Kidney (tissue), 14 donors: ENCODE data around the gene PTPN1. TPM values are rescaled to one million over a fixed set of nuclear protein-coding genes. Genes with fewer than 3 reads are reported as not detected.
A peak's percentile ranks its signal among the peaks of the same experiment; 100 is the strongest.

Experiments used
- DNase-seq, 5 donors: peaks; one replicate each; pipeline ENCODE4 v3.0.0-alpha.2; 2013 to 2020
- FAIRE-seq: peaks from 2 replicates; lab custom pipeline; 2012; peaks lifted over from hg19 to GRCh38; lab: Jason Lieb, UNC
- H3K27ac ChIP-seq, 2 donors: one replicate each; pipeline ENCODE4 v1.7.0; 2013; ENCODE audit warnings: low read depth in 2 of 2, low read length in 2 of 2, inconsistent platforms in 1 of 2
- H3K27me3 ChIP-seq: one replicate; pipeline ENCODE4 v1.7.1; 2013; ENCODE audit warnings: low read length, inconsistent platforms; ENCODE audit not compliant: control insufficient read depth, insufficient read depth
- H3K36me3 ChIP-seq, 3 donors: one replicate each; pipeline versions ENCODE4 v1.7.0 to v1.7.1; 2013; ENCODE audit warnings: low read length in 3 of 3, control low read depth in 1 of 3, inconsistent platforms in 1 of 3; ENCODE audit not compliant: insufficient read depth in 3 of 3, control insufficient read depth in 2 of 3
- H3K4me1 ChIP-seq, 3 donors: one replicate each; pipeline versions ENCODE4 v1.7.0 to v1.7.1; 2013; ENCODE audit warnings: low read length in 3 of 3, inconsistent platforms in 1 of 3, low read depth in 1 of 3; ENCODE audit not compliant: control insufficient read depth in 2 of 3, insufficient read depth in 2 of 3
- H3K4me3 ChIP-seq, 3 donors: one replicate each; pipeline versions ENCODE4 v1.7.0 to v1.8.1; 2013; ENCODE audit warnings: low read length in 3 of 3, control low read depth in 1 of 3, inconsistent platforms in 1 of 3
- H3K9ac ChIP-seq, 3 donors: one replicate each; pipeline versions ENCODE4 v1.7.0 to v1.7.1; 2013; ENCODE audit warnings: low read length in 3 of 3, control low read depth in 1 of 3, inconsistent platforms in 1 of 3
- H3K9me3 ChIP-seq, 3 donors: one replicate each; pipeline versions ENCODE4 v1.7.0 to v1.7.1; 2013; ENCODE audit warnings: low read length in 3 of 3, control low read depth in 1 of 3, inconsistent platforms in 1 of 3; ENCODE audit not compliant: control insufficient read depth in 2 of 3, insufficient read depth in 1 of 3
- intact Hi-C: fragments of 100-400 bp; cut with DNase I; formaldehyde crosslinking; loops from one replicate; pipeline ENCODE4 v1.11.1; 2022
- polyA plus RNA-seq: library from polyadenylated mRNA; stranded (reverse); fragments of 350-450 nt; fragmentation: Illumina TruSeq; extraction: RNeasy Lipid Tissue Mini Kit (QIAGEN cat#74804); gene quantifications from one replicate; pipeline ENCODE4 v1.2.3, GENCODE V29; 2014; ENCODE audit warnings: low read depth, low replicate concordance; ENCODE audit not compliant: insufficient read depth
- total RNA-seq: library from RNA; stranded (reverse); fragmentation: NEBNext Ultra II Directional; extraction: Animal tissue kit (Norgen Biotek cat#: 25700); gene quantifications from one replicate; pipeline ENCODE4 v1.2.1, GENCODE V29; 2021
- TF ChIP-seq, protein P1 (sequence below): IDR thresholded peaks from 3 replicates; pipeline ENCODE4 v1.5.1; 2012; ENCODE audit warnings: mild to moderate bottlenecking, moderate library complexity, borderline replicate concordance; ENCODE audit not compliant: insufficient read depth; ENCODE audit errors: extremely low read depth
- donor health status: control.
- donor health status: control.
- donor health status: control.
- donor health status: control.
- donor health status: control.
- donor health status: DM: yes; HTN: yes; CAD: no.
- donor health status: Normal renal cell carcinoma (clear cell type).

PTPN1 gene
- total and polyA plus RNA-seq, 2 donors from 2014 or later, result 29.6 to 80.4 TPM

DNA sequence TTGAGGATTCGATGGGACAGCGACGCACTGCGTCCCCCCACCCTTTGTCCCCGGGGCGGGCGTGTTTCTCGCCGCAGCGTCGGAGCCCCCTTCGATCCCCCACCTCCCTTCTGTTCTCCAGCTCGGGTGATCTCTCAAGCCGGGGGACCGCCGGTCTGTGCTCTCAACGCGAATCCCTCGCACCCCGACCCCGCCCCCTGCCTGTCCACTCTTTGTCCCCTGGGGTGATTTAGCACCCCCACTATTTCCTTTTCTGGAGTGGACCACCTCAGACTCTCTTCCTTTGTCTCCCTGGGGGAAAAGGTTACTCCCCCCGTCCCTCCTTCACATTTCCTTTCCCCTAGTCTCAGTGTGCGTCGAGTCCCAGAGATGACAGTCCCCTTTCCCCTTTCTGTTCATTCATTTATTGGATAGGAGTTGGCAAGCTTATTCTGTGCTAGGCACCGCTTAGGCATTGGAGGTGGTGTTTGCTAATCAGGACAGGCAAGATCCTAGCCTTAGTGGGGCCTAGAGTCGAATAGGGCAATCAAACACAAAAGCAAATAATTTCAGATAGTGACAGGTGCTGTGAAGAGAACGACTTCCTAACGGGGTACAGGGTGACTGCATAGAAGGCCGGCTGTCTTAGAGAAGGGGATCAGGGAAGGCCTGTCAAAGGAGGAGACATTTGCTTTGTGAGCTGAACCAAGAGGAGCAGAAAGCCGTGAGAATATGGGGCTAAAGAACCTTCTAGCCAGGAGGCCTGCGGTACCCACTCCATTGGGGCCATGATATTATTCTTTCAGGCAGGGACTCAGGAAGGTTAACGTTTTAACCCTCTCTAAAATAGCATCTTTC lies 741 bp downstream of the PTPN1 start:
- intact Hi-C loops, result no loop called here
- Histone ChIP-seq H3K36me3 (no peaks in the 10 kb centered on the region), H3K27ac (peak overlapping the region; percentile 85 to 90), H3K4me3 (peak overlapping the region; percentile 78 to 89 (median 81)), H3K9me3 (no peaks in the 10 kb centered on the region), H3K9ac (peak overlapping the region; percentile 37 to 97 (median 78)), H3K27me3 (no peaks in the 10 kb centered on the region), H3K4me1 (peaks cover 0 to 29% (median 14%) of the 10 kb centered on the region in 3 donors)
- TF ChIP-seq, protein P1, sequence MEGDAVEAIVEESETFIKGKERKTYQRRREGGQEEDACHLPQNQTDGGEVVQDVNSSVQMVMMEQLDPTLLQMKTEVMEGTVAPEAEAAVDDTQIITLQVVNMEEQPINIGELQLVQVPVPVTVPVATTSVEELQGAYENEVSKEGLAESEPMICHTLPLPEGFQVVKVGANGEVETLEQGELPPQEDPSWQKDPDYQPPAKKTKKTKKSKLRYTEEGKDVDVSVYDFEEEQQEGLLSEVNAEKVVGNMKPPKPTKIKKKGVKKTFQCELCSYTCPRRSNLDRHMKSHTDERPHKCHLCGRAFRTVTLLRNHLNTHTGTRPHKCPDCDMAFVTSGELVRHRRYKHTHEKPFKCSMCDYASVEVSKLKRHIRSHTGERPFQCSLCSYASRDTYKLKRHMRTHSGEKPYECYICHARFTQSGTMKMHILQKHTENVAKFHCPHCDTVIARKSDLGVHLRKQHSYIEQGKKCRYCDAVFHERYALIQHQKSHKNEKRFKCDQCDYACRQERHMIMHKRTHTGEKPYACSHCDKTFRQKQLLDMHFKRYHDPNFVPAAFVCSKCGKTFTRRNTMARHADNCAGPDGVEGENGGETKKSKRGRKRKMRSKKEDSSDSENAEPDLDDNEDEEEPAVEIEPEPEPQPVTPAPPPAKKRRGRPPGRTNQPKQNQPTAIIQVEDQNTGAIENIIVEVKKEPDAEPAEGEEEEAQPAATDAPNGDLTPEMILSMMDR, result no peak
- DNase-seq, result peak in 2 of 5 donors; percentile 76 to 78
- no peak for FAIRE-seq

DNA sequence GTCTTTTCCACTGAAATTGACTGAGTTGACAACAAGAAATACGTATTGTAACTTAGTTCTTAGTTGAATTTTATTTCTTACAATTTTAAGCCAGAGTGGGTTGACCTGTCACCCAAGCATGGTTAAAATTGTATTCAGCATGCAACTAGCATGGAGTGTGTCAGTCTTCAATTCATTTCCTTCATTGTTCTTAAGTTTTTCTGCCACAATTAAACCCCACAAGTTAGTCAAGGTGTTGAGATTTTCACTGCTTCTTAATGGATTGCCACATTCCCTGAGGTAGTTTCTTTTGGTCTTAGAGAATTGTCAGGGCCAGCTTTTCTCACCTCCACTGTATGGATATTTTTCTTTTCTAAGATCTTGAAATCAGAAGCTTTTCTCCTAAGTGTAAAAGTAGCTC lies 2.1 kb downstream of the PTPN1 start:
- FAIRE-seq (no peak), DNase-seq (no peak)
- Histone ChIP-seq H3K9ac (peak overlapping the region in 1 of 3 donors; percentile 97), H3K4me1 (peaks cover 0 to 37% (median 14%) of the 10 kb centered on the region in 3 donors), H3K4me3 (peak overlapping the region in 2 of 3 donors; percentile 81 to 89), H3K9me3 (no peaks in the 10 kb centered on the region), H3K27me3 (no peaks in the 10 kb centered on the region), H3K27ac (no peak overlapping the region), H3K36me3 (no peaks in the 10 kb centered on the region)
- intact Hi-C loops, result no loop called here
- TF ChIP-seq, protein P1, result no peak

DNA sequence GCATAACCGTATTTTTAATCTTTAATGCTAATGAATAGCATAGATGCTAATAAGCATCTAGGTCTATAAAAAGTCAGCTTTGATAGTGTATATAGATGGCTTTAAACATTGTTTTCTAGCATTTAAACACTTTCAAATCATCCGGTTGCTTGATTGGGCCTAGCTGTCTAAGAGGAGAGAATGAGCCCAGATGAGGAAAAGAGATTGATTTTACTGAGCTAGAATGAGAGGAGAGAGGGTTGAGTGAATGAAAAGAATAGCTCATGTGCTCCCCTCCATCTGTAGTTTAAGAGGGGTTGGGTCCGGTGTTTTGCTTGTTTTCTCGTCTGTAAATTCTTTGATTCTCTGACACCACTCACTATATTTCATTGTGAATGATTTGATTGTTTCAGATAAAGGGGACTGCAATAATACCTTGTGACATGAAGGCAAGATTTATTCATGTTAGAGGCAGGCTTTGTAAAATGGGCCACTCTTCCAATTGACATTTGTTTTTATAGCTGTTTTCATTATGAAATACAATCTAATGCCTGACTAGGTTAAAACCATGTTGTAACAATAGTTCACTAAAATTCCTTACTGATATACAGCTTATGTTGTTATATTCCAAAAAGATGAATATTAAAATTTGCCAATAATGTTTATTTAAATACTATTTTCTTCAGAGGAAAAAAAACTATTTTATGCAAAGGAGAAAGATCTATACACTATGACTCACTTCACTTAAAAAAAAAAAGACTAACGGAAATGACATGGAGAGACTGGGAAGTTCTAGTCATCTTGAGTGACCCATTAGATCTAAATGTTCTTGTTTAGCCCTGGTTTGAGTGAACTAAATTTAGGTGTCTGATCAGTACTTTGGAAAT lies 3.2 kb downstream of the PTPN1 start:
- H3K9me3 ChIP-seq, result no peaks in the 10 kb centered on the region
- peak overlapping the region in 2 of 3 donors; percentile 37 to 54 for H3K9ac ChIP-seq
- peak overlapping the region in 2 of 3 donors; percentile 81 to 89 for H3K4me3 ChIP-seq
- peak overlapping the region; percentile 56 to 59 for H3K27ac ChIP-seq
- TF ChIP-seq, protein P1, result no peak
- FAIRE-seq, result no peak
- DNase-seq, result peak in 1 of 5 donors; percentile 40
- H3K4me1 ChIP-seq, result peaks cover 0 to 42% (median 14%) of the 10 kb centered on the region in 3 donors
- no peaks in the 10 kb centered on the region for H3K36me3 ChIP-seq
- H3K27me3 ChIP-seq, result no peaks in the 10 kb centered on the region
- intact Hi-C loops, result no loop called here
